HG03378 (cell line): ENCODE measurements around the gene CEP112.

Experiments used
- ATAC-seq: cut with Tn5 transposase; IDR thresholded peaks from one replicate; pipeline ENCODE4 v1.9.1; 2021; ENCODE audit warnings: mild to moderate bottlenecking, moderate library complexity; ENCODE audit not compliant: unreplicated experiment

The CEP112 gene

DNA sequence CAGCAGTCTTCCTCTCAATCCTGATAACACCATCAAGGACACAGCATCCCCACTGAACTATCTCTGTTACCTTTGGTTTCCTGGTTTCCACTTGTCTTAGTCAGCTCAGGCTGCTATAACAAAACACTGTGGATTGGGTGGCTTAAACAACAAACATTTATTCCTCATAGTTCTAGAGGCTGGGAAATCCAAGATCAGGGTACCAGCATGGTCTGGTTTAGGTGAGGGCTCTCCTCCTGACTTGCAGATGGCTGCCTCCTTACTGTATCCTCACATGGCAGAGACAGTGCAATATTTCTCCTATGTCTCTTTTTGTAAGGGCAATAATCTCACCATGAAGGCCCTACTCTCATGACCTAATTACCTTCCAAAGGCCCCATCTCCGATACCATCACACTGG lies 527.2 kb downstream of the CEP112 start:
- ATAC-seq = no peak

DNA sequence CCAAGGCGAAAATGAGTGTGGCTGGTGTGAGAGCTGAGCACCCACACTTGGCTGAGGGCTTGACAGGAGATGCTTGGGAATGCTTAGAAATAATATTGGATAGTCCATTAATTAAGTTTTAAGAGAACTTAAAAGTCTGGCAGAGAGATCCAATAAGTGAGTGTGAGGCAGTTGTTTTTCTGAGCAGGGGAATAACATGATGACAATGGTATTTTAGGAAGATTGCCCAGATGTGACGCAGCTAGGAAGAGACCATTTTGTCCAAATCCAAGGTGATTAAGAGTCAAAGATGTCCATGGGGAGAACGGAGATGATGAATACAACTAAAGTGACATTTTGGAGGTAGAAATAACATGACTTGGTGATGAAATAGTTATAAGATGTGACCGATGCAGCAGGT lies 527.7 kb downstream of the CEP112 start:
- ATAC-seq = no peak

DNA sequence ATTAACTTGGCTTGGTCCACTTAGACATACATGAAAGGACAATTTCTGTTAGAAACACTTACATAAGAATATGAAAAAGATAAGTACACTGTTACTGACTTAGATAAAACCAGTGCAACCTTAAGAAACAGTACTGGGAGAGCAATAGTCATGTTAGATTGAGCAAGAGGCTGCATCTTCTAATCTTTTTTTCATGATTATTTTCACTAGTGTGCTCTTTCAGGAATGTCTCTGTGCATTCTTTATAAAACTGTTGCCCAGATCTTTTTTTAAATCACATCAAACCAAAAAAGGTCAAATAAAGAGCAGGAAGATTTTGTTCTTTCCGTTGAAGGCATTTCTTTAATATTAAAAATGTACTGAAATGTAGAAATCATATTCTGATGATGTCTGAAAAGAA lies 529.7 kb downstream of the CEP112 start:
- no peak for ATAC-seq

DNA sequence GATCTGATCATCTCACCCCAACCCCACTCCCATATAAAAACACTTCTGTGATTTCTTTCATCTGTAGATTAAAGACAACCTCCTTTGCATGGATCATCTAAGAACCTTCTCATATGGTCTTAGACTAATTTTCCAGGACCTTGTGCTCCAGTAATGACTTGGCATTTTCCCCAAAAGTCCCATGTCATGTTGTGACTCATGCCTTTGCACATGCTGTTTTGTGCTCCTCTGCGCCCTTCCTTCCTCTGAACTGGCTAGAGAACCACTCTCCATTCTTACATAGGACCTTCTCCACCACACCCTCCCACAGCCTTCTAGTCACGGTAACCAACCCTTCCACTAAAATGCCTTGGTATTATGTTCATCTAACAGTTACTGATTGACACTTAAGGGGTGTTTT lies 531.0 kb downstream of the CEP112 start:
- ATAC-seq = no peak

DNA sequence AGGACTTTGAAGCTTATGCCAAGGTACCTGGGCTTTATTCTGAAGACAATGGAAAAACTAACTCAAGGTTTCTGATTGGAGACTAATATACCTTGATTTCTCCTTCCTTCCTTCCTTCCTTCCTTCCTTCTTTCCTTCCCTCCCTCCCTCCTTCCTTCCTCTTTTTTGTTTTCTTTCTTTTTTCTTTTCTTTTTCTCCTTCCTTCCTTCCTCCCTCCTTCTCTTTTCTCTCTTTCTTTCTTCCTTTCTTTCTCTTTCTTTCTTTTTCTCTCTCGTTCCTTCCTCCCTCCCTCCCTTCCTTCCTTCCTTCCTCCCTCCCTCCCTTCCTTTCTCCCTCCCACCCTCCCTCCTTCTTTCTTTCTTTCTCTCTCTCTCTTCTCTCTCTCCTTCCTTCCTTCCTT lies 531.9 kb downstream of the CEP112 start:
- no peak for ATAC-seq

DNA sequence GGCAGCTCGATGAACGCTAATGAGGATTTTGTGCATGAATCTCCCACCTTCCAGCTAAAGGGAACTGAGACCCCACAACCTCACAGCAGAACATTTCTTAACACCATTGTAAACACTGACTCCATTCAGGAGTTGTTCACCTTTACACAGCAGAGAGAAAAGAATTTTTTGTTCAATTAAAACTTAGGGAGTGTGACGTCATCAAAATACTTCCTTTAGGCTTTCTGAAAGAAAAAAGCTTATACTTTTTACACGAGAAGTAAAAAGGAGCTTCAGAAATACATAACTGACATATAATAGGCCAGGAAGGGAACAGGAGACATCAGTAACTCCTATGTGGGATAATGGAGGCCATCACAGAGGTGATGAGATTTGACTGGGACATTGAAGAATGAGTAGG lies 532.4 kb downstream of the CEP112 start:
- ATAC-seq = no peak

DNA sequence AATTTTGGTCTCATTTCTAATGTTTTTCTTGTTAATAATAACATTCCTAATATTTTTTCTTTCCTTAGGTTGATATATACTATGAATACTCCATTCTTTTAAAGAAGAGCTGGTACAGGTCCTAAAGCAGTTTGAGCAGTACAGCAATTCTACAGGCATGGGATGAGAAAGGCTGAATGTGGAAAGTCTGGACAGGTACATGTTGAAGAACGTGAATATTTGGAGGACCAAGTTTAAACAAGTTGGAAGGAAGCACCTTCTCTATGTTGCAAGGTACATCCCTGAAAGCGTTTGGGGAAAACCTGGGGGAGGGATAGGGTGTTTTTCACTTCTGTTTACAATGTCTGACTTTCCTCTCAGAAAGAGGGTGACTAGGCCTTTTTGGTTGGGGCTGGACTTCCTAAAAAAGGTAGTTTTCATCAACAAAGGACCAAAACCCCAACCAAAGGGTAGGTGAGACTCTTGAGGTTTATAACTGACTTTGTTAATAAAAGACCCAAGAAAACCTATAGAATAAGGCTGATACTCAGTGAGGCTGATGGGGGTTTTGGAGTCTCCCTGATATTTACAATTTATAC lies 534.6 kb downstream of the CEP112 start:
- ATAC-seq = no peak

DNA sequence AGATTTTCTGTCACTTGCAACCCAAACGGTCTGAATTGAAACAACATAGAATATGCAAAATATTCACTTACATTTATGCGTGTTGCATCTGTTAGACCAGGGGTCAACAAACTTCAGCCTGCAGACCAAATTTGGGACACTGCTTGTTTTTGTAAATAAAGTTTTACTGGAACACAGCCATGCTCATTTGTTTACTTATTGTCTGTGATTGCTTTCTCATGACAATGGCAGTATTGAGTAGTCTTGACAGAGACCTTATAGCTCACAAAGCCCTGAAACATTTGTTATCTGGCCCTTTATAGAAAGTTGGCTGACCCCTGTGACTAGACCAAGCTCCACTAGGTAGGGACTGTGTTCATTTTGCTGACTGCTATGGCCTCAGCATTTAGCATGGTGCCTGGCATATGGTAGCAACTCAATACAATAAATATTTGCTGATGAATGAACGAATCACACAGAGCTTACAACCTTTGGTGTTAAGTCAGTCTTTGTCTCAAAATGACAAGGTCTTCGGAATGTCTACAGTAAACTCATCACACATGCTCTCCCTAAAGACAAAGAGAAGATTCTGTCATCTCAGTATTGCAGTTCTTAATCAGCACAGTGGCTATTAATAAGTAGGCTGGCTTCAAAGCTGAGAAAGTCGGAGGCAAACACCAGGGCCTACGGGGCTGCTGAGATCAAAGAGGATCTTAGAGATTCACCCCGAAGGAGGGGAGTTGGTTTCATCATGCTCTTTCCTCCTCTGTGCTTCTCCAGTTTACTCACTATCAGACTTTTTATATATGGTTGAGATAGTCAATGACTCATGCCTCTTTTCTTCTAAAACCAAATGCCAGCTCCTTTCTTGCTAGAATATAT lies 535.3 kb downstream of the CEP112 start:
- ATAC-seq = no peak

DNA sequence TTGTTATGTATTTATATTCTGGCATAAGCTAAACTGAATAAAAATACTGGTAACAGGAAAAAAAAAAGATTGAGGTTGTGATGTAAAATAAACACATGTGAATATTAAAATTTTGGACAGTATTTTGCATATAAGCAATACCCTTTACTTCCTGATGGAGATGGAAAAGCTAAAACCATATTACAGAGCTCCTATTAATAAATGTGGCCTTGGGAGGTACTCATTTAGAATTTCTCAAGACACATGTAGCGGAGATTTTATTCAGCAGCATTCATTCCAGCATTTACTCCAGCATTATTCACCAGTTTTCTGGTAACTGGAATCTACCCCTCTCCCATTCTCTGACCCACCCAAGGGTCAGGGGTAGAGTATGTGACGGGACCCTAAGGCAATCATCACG lies 536.2 kb downstream of the CEP112 start:
- no peak for ATAC-seq

DNA sequence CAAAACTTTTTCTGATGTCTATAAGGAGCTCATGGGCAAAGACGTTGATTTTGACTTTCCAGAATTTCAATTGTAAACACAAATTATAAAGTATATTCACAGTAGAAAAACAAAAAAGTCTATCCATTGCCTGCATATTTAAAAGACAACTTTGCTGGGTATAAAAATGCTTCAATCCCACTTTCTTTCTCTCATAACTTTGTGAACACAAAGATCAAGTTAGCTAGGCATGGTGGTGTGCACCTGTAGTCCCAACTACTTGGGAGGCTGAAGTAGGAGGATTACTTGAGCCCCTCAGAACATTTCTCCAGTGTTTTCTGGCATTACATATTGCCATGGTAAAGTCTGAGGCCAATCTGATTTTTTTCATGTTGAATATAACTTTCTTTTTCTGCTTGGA lies 547.4 kb downstream of the CEP112 start:
- no peak for ATAC-seq

DNA sequence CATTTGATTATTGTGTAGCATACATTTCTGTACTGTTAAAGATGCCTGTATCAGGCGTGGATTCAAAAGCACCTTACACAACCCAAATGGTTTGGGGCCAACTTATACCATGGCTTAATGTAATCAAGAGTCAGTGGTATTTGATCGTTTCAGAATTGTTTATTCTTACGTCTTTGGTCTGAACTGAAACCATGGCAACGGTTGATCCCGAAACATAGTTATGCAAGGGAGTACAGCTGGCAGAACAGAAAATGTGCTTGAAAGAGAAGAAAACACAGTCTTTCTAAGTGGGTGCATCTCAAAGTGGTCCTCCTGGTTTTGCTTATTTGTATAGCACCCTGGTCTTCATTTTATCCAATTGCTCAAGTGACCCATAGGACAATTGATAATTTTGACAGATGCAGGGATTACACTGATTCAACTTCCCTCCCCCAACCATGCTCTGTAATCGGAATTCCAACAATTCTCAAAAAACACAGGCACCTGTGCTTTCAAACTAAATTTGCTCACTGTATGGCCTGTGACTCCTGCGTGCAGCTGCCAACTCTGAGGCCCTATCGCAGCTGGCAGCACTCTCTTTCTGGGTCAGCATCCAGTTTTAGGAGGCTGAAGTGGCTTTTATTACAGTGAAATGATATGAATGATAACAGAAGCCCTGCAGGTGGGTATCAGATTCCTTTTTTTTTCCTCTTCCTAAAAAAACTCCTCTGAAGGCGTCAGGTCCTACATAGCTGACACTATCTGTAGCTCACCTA lies 553.5 kb downstream of the CEP112 start:
- ATAC-seq = no peak

DNA sequence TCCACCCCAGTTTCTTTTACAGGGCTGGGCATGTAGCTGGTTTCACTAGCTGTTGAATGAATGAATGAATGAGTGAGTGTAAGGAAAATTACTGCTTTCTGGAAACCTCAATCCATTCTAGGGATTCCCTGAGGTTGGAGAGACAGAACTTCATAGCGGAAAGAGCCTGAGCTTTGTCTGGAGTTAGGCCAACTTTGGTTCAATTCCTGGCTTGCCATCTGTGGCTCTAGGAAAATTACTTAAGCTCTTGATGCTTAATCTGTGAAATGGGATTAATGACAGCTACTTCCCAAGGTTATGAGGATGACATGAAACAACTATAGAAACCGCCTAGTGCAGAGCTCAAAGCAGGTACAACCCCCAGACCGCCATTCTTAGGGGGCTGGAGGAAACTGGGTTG lies 554.1 kb downstream of the CEP112 start:
- no peak for ATAC-seq

DNA sequence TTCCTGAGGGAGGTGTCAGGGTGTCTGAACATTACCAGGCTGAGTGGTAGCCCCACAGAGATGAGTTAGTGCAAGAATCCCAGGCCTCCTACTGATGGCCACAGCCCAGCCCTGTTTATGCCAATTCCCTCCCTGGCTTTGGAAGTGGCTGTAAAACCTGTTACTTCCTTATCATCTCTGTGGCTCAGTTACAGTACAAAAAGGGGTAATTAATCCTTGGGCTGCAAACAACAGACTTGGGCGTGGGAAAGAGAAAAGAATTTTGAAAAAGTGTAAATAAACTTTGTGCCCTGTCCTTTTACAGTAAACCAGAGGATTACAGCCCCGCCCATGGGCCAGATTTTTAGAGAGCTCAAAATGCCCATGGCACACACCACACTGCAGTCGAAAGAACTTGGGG lies 557.4 kb downstream of the CEP112 start:
- ATAC-seq = no peak

DNA sequence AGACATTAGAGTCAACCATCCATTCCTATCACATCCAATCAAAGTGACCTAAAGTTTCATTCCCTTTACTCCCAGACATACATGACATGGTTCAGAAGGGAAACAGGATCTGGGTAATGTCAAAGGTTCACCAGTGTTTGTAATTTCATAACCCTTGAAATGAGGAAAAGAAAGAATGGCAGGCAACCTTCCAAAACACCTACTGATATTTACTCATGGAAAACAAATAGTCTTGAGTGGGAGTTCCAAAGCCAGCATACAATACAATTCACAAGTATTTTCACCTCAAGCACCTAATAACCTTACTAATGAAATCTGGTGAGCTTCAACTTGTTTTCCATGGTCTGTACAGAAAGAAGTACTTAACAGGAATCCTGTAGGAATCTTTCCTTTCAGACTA lies 557.9 kb downstream of the CEP112 start:
- no peak for ATAC-seq

DNA sequence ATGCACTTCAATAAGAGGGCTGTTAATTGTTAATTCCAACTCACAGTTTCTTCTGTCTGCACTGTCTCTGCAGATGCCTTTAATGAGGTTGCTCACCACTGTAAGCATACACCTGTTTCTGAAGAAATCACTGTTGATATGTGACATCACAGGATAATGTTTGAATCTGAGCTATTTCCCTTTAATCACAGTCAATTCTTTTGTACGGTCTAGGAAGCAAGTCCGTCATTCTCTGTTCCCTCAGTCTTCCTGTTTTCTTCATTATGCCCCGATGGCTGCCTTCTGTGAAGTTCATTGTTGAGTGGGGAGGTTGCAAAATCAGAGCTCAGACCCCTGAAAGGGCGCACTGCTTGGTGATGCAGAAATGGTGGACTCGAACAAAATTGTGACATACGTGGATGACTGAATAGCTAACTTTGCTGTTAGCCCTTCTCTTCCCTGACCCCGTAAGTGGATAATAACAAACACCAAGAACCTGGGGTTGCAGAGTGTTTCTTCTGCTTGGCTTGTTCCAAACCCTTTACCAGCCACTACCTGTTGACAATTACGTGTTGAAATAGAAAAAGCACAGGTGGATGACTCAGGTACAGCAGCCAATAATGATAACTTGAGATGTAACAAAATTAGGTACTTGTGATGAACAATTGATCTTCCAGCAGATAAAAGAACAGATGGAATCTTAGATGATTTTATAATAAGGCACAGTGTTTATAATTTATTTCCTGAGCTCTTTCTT lies 558.6 kb downstream of the CEP112 start:
- no peak for ATAC-seq

DNA sequence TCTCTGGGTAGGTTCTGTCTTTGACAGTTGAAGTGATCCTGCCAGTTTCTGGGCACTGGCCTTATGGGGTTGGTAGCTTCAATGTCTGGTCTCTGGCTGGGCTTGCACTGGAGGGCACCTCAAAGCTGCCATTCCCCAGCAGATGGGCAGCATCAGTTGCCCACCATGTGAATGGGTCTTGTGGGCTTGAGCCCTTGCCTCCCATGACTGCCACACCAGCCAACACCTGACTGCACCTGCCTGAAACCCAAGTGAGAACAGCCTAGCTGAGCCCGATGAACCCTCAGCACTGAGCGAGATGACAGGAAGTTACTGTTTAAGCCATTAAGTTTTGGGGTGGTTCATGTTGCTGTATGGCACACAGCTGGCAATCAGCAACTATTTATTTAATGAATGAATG lies 561.4 kb downstream of the CEP112 start:
- ATAC-seq = no peak

DNA sequence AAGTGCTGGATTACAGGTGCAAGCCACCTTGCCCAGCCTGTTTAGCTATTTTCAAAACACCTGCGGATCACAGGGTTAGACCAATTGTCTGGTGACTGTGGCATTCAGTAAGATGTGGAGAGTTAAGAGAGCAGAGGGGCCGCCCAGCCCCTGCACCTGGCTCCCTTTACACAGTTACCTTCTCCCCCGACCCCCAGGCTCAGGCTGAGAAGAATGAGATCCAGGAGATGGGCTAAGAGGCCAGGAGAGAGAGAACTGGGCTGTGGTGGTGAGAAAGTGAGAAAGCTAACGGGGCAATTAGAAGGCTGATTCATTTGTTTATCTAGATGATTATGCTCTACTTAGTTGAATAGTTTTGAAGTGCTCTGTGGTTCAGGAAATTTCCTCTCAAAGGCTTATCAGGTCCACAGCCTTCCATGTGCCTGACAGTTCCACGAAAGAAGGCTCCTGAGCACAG lies 562.7 kb downstream of the CEP112 start:
- ATAC-seq = no peak

DNA sequence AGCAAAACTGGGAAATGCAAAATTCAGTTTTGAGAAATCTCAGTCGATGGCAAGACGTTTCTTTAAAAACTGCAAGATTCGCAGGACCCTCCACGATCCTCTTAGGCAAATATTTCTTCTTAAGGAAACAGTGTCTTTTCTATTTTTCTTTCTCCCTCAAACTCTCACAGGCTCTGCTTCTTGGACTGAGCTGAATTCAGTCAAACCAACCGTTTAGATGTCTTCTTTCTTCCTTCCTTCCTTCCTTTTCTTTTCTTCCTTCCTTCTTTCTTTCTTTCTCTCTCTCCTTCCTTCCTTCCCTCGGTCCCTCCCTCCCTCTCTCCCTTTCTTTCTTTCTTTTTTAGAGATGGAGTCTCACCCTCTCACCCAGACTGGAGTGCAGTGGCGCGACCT lies 563.3 kb downstream of the CEP112 start:
- no peak for ATAC-seq

DNA sequence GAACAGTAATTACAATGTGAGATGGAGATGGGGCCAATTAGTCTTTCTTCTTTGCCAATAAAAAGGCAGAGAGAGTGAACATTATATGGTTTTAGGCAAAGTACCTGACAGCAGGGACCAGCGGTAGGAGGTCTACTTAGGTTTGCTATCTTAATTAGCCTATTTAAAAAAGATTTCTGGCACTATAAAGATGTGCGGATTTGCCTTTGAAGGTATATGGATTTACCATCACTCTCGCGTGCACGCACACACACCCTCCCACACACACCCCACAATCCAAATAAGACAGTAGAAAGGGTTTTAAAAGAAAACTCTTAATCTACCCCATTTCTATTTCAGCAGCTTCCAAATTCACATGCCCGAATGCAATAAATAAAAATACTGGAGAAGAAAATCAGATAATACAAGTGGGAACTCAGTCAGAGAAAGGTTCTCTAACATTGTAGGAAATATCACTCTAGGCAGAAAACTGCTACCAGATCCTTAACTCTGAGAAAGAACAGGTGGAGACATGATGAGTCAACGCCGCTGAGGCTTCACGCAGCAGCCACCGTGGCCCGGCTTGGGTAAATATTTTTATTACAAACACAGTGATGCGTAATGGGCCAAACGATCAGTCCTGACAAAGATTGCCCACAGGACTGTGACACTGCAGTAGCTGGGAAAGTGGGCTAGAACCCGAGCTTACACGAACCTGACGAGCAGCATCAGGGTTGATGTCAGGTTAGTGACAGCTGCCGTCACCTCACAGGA lies 563.9 kb downstream of the CEP112 start:
- no peak for ATAC-seq

DNA sequence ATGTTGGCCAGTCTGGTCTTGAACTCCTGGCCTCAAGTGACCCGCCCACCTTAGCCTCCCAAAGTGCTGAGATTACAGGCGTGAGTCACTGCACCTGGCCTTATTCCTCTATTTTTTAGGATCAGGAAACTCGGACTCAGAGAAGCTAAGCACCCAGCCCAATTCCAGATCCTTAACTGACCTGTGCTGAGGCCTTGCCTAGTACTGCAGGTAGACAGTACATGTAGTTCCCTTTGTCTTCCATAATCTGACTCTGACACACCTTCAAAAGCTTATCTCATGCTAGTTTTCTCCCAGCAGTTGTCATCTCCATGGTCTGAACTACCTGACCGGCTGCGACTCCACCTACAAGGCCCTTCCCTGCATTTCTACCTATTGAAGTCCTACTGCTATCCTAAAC lies 564.8 kb downstream of the CEP112 start:
- no peak for ATAC-seq

DNA sequence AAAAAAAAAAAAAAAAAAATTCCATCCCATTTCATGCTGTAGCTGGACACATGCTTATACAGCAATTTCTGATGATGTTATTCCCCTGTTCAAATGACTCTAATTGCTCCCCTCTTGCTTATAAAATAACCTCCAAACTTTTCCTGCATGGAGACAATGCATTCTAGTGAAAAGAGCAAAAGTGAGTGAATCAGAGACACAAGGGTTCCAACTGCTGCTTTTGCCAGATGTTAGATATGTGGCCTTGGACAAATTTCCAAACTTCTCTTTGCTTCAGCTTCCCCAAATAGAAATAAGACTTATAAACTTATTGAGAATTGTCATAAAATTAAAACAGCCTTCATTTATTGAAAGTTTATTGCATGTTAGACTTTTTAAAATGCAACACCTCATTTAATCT lies 565.5 kb downstream of the CEP112 start:
- ATAC-seq = no peak
